ENCODE measurements around the gene ATP5PD. TPM values are rescaled to one million over a fixed set of nuclear protein-coding genes. Genes with fewer than 3 reads are reported as not detected.

Gene ATP5PD
- total and polyA plus RNA-seq, 2 donors (not counting 1 experiment from before 2014, with no cell fraction given): 92.1 to 101 TPM

GRCh38 chr17:75024686-75025397, 21.9 kb downstream of the ATP5PD start:
- no peak for ATAC-seq (ENCODE audit: low read depth)

More at GRCh38 chr17:75024686-75025397, 21.9 kb downstream of the ATP5PD start:
- no peak overlapping the region for H3K9ac ChIP-seq (ENCODE audit: low read length)
- Mint-ChIP-seq H3K27me3 (no peaks in the 10 kb centered on the region), H3K4me1 (peaks cover 4% of the 10 kb centered on the region), H3K9me3 (ENCODE audit: insufficient read depth) (peaks cover 4% of the 10 kb centered on the region), H3K4me3 (no peak overlapping the region), H3K27ac (no peak overlapping the region)
- H3K4me3 ChIP-seq (ENCODE audit: control extremely low read depth in 1 of 5, extremely low read depth in 1 of 5, insufficient read depth in 1 of 5, low read depth in 2 of 5, low read length in 4 of 5): no peak overlapping the region
- WGBS (ENCODE audit: insufficient coverage): 88% methylated on average over 9 of the region's 10 CpGs
- H3K9me3 ChIP-seq (ENCODE audit: control extremely low read depth in 1 of 3, control insufficient read depth in 2 of 3, insufficient read depth in 1 of 3, low read length in 2 of 3): peaks cover 0 to 5% (median 0%) of the 10 kb centered on the region in 3 donors
- peaks cover 0 to 4% of the 10 kb centered on the region in 2 donors for H3K4me1 ChIP-seq (ENCODE audit: control insufficient read depth in 2 of 2, insufficient read depth in 2 of 2, low read length in 2 of 2)
- DNase-seq: no peak
- TF ChIP-seq CTCF (IDR thresholded peaks at IDR 0.05) (no peak), EZH2 (IDR thresholded peaks at IDR 0.05; ENCODE audit: borderline replicate concordance, insufficient read depth, low read depth, low read length, poor library complexity, severe bottlenecking) (no peak)
- H3K36me3 ChIP-seq (replicated peaks in 1 of 2; ENCODE audit: control extremely low read depth in 1 of 2, control insufficient read depth in 1 of 2, extremely low read depth in 1 of 2, insufficient read depth in 2 of 2, low read length in 1 of 2): peaks cover 4 to 22% of the 10 kb centered on the region in 2 experiments
- no peaks in the 10 kb centered on the region for H3K79me2 ChIP-seq (ENCODE audit: control insufficient read depth, insufficient read depth, low read length)
- no peak overlapping the region for H3K27ac ChIP-seq (ENCODE audit: low read length in 2 of 2)
- intact Hi-C loops (cut with micrococcal nuclease): no loop called here
- H4K20me1 ChIP-seq (ENCODE audit: control insufficient read depth, insufficient read depth, low read length, poor library complexity, severe bottlenecking): no peaks in the 10 kb centered on the region
- ChIA-PET CTCF (interaction anchor here (1.1 to 1.7 kb wide), 2 partner anchors 12 to 63 kb away, joined by 3 to 4 read pairs; no protein-coding TSS in a partner anchor), POLR2A (no interaction called here)
- no peaks in the 10 kb centered on the region for H3K27me3 ChIP-seq (replicated peaks in 1 of 4; ENCODE audit: control extremely low read depth in 1 of 4, control insufficient read depth in 3 of 4, insufficient read depth in 4 of 4, low read length in 3 of 4)
- peak overlapping the region; percentile 28 for H3K4me2 ChIP-seq (replicated peaks; ENCODE audit: low read depth, low read length, poor library complexity, severe bottlenecking)
- no peak overlapping the region for H2AFZ ChIP-seq (ENCODE audit: insufficient read depth, low read depth, low read length, poor library complexity, severe bottlenecking)

All from B cell (primary cell).